BE2C (cell line): ENCODE data around the gene NYAP2.

Source experiments
- DNase-seq: peaks from one replicate; pipeline ENCODE4 v3.0.0-alpha.2; 2020
- H3K27me3 ChIP-seq: fragments of 250-450 bp; sonication (Bioruptor Pico); 2 replicates; pipeline ENCODE4 v1.5.1; 2020; ENCODE audit warnings: mild to moderate bottlenecking
- H3K36me3 ChIP-seq: fragments of 250-450 bp; sonication (Bioruptor Pico); 2 replicates; pipeline ENCODE4 v1.5.1; 2020; ENCODE audit warnings: mild to moderate bottlenecking
- H3K4me1 ChIP-seq: fragments of 250-450 bp; sonication (Bioruptor Pico); 2 replicates; pipeline ENCODE4 v1.5.1; 2020
- H3K4me3 ChIP-seq: 2 replicates; pipeline ENCODE4 v1.5.1; 2011; ENCODE audit warnings: low read depth, low read length
- H3K9me3 ChIP-seq: fragments of 250-450 bp; sonication (Bioruptor Pico); 2 replicates; pipeline ENCODE4 v1.5.1; 2020
- CTCF ChIP-seq: IDR thresholded peaks from 2 replicates; pipeline ENCODE4 v1.5.1; 2012; ENCODE audit warnings: mild to moderate bottlenecking, low read depth, low read length

NYAP2 gene

GRCh38 chr2:225556461-225556860, 157.0 kb downstream of the NYAP2 start:
- Histone ChIP-seq H3K4me1 (no peaks in the 10 kb centered on the region), H3K27me3 (no peaks in the 10 kb centered on the region), H3K36me3 (no peaks in the 10 kb centered on the region), H3K4me3 (no peak overlapping the region), H3K9me3 (no peaks in the 10 kb centered on the region)
- peak; percentile 44 for TF ChIP-seq CTCF
- DNase-seq, result peak; percentile 9

GRCh38 chr2:225558399-225559071, 159.0 kb downstream of the NYAP2 start:
- no peaks in the 10 kb centered on the region for H3K9me3 ChIP-seq
- TF ChIP-seq CTCF, result no peak
- H3K27me3 ChIP-seq, result no peaks in the 10 kb centered on the region
- no peaks in the 10 kb centered on the region for H3K4me1 ChIP-seq
- no peak overlapping the region for H3K4me3 ChIP-seq
- H3K36me3 ChIP-seq, result no peaks in the 10 kb centered on the region
- no peak for DNase-seq

- TF ChIP-seq CTCF, result no peak
- Histone ChIP-seq H3K4me1 (no peaks in the 10 kb centered on the region), H3K36me3 (no peaks in the 10 kb centered on the region), H3K4me3 (no peak overlapping the region), H3K27me3 (no peaks in the 10 kb centered on the region), H3K9me3 (no peaks in the 10 kb centered on the region)
- no peak for DNase-seq
Observed at GRCh38 chr2:225559072-225559415, 159.5 kb downstream of the NYAP2 start.

- DNase-seq, result no peak
- H3K27me3 ChIP-seq, result no peaks in the 10 kb centered on the region
- no peak for TF ChIP-seq CTCF
- no peaks in the 10 kb centered on the region for H3K4me1 ChIP-seq
- no peaks in the 10 kb centered on the region for H3K36me3 ChIP-seq
- H3K9me3 ChIP-seq, result no peaks in the 10 kb centered on the region; the same call in 1 of the 2 replicates
- H3K4me3 ChIP-seq, result no peak overlapping the region
Observed at GRCh38 chr2:225566798-225567197, 167.3 kb downstream of the NYAP2 start.

- Histone ChIP-seq H3K27me3 (no peaks in the 10 kb centered on the region), H3K4me1 (no peaks in the 10 kb centered on the region), H3K36me3 (no peaks in the 10 kb centered on the region), H3K9me3 (no peaks in the 10 kb centered on the region; the same call in 1 of the 2 replicates), H3K4me3 (no peak overlapping the region)
- no peak for DNase-seq
- TF ChIP-seq CTCF, result no peak
Observed at GRCh38 chr2:225569995-225570394, 170.5 kb downstream of the NYAP2 start.

GRCh38 chr2:225573603-225574002, 174.1 kb downstream of the NYAP2 start:
- no peak for TF ChIP-seq CTCF
- H3K27me3 ChIP-seq, result no peaks in the 10 kb centered on the region
- H3K4me1 ChIP-seq, result no peaks in the 10 kb centered on the region
- no peaks in the 10 kb centered on the region for H3K36me3 ChIP-seq
- H3K9me3 ChIP-seq, result no peaks in the 10 kb centered on the region; the same call in 1 of the 2 replicates
- DNase-seq, result no peak
- no peak overlapping the region for H3K4me3 ChIP-seq
